Activated T-cell treated with anti-CD3 and anti-CD28 coated beads for 48 hours (primary cell): ENCODE measurements around the gene ECE1.
"Not testable (repeated sequence)": the region's sequence is repeated elsewhere in the genome, so short reads cannot be mapped to it uniquely, and the experiment has no call there.

ENCODE experiments used
- DNase-seq: peaks from one replicate; pipeline ENCODE4 v3.0.0-alpha.2; 2020; ENCODE audit warnings: low read depth

Gene ECE1

DNA sequence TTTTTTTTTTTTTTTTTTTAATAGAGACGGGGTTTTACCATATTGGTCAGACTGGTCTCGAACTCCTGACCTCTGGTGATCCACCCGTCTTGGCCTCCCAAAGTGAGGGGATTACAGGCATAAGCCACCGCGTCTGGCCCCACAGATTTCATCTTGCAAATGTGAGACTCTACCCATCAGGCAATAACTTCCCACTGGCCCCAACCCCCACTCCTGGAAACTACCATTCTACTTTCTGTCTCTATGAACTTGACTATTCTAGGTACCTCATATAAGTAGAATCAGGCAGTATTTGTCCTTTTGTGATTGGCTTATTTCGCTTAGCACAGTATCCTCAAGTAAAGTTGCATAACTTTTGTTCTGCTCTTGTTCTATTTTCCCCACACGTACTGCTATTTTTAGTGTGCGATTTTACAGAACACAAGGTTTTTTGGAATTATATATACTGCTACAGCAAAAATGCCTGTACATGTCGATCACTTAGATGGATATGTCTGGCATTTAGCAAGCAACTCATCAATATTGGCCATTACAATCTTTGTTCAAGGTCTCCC is 40.2 kb downstream of the ECE1 start:
- DNase-seq = no peak

- DNase-seq = no peak
These were observed 42.2 kb downstream of the ECE1 start for GRCh38 chr1:21247892-21248715.

DNA sequence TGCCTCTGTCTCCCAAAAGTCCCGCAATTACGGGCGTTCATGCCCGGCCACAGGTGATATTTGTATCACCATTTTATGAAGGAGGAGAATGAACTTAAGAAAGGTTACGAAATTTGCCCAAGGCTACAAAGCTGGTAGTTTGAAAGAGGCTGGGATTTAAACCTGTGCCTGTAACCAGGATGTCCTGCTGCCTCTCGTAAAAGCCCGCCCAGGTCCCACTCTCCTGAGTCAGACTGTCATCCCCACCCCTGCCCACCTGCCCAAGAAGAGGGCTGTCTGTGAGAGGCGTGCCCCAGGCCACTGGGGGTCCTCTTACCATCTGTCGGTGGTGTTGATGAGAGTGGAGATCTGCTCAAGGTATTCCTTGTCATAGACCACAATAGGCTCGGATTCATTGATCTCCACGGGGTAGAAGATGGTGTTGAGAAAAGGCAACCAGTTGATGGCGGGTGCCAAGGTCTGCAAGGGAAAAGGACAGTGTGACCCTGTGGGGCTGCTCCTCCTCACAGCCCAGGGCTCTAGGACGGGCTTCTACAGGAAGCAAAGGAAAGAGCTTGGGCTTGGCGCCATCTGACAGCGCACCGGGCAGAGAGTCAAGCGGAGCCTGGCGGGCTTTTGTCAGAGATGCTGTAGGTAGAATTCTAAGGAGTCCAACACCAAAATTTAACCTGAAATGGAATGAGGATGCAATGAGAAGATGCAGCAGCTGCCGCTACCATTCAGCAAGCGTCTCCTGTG is 43.2 kb downstream of the ECE1 start:
- no peak for DNase-seq

GRCh38 chr1:21245688-21246229 is 44.5 kb downstream of the ECE1 start:
- no peak for DNase-seq

DNA sequence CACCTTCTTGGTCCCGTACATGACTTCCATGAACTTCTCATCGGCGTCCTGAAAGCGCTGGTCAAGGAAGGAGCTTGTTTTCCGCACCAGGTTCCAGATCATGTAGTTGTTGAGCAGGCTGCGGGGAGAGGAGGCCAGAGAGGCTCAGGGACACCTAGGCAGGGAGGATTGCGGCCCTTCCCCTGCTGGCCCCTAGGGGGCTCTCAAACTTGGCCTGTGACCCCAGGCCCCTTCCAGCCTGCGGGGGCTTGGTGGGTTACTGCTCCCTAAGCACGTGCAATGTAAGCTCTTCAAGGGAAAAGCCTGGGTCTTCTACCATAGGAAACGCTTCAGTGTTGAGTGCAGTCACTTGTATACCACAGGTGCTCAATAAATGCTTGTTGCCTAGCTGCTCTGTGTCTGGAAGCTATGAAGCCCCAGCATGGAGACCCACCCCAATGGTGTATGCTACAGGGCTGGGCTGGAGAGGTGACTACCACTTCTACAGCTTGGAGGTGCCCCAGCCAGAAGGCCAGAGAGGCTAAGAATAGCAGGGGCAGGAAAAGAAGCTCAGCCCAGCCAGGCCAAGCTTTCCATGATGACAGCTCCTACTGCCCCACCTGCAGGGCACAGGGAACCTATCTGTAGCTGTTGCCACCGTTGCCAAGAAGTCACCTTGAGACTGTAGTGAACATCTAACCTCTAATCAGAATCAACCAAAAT is 45.1 kb downstream of the ECE1 start:
- no peak for DNase-seq

DNA sequence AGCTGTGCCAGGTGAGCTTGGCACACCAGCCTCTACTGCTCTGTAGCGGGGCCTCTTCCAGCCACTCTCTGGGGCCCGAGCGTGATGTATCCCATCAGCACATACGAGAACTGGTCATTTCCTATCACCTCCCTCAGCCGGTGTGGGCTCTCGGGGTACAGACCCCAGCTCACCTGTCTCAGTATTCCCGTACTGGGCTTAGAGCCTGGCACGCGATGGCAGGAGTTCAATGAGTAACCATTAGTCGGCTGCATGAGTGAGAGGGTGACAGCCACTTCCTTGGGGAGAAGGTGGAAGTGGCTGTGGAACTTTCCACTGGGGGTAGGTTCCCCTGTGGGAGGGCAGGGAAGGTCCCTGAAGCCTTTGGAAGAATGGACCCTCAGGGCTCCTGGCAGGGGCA is 46.1 kb downstream of the ECE1 start:
- no peak for DNase-seq

GRCh38 chr1:21242846-21243245 is 47.4 kb downstream of the ECE1 start:
- DNase-seq = no peak

DNA sequence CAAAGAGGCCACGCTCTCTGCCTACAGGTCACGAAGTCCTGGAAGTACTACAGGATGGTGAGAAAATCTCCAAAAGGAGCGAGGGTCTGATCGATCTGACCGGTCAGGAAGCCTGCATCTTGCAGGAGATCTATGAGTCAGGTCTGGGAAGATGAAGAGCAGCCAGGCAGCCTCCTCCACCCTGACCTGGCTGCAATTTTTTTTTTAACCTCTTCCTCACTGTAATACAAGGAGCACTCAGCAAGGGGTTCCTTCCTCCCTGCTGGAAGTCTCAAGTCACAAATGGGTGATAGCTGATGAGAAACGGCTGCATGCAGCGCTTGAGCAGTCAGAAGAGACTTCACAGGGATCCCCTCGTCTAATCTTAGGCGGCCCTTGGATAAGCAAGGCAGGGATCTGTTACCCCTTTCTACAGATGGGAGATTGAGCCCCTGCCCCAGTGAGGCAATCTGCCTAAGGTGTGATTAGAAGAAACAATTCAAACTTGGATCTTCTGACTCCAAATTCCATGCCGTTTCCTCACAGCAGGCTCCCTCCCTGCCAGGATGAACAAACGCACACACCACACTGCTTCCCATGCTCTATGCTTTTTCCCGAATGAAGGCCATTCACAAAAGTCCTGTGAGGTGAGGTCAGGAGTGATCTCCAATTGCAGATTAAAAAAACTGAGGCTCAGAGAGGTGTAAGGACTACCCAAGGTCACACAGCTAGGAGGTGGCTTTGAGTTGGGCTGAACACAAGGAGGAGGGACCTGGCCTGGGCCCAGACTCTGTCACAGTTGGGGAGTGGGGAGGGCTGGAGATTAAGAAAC is 48.3 kb downstream of the ECE1 start:
- no peak for DNase-seq

GRCh38 chr1:21240706-21241105 is 49.6 kb downstream of the ECE1 start:
- DNase-seq = no peak

DNA sequence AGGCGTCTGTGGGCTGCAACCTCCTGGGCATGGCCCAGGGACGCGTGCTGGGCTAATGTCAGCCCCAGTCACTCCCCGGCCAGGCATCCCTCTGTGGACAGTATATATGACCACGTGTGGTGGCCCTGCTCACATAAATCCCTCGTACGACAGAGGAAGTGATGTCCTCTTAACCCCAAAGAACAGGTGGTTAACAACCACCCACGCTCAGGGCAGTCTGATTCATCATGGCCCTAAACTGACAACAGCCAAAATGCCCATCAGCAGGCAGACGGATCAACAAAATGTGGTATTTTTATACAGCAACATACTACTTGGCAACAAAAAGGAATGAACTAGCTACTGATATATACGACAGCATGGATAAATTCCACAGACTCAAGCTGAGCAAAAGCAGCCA is 51.0 kb downstream of the ECE1 start:
- no peak for DNase-seq

DNA sequence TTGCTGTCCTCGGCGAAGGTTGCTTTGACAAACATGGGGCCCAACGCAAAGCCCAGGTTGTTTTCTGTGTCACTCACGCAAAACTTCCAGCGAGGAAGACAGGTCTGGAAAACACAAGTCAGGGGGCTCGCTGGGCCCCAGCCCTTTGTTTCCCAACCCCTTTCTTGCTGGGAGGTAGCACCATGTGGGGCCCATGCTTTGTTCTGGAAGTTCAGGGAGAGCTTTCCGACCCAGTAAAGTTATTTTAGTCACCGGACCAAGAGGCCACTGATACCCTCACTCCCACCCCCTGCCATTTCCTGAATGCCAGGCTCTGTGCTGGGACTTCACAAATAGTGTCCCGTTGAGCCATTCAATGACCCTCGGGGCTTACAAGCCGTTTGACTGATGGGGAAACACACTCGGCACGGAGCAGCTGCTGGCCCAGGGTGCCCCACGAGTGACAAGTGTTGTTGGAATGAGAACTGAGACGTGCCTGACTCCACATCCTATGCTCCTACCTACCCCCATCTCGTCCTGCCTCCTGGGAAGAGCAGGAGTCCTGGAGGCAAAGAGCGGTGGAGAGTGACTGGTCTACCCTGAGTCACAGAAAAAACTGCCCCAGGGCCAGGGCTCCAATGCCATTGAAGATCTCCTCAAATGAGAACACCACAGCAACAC is 52.0 kb downstream of the ECE1 start:
- DNase-seq = no peak

DNA sequence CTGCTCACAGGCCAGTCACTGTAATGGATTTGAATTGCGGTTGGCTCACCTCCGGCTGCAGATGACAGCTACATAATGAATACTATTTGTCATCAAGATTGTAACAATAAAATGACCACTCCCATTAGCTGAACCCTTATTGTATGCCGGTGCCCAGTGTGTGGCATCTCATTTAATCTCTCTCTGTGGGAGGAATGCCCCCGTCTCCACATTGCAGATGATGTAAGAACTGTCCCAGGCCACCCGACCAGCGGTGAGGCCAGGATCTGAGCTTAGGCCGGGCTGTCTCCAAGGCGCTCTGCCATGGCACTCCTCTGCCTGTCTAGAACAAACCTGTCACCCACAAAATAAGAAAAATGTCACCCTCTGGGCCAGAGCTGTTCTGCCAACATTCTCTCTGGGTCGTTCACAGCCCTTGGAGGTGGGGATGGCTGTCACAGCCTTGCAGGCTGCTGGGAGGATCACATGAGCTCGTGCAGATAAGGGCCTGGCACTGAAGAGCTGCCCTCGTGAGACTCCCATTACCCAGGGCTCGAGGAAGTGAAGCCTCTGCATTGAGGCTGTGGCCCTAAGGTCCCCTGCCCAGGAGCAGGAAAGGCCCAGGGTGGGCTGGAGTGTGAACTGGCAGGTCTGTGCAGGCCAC is 52.7 kb downstream of the ECE1 start:
- no peak for DNase-seq

DNA sequence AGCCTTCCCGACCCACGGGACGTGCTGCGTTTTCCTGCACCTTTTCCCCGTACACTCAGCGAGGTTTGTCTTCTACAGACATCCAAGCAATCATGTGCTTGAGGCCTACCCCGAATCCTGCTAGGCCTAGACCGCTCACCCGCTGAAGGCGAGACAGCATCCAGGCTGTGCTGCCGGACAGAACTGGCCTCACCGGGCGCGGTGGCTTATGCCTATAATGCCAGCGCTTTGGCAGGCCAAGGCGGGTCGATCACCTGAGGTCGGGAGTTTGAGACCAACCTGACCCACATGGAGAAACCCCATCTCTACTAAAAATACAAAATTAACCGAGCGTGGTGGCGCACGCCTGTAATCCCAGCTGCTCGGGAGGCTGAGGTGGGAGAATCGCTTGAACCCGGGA is 54.1 kb downstream of the ECE1 start:
- no peak for DNase-seq

DNA sequence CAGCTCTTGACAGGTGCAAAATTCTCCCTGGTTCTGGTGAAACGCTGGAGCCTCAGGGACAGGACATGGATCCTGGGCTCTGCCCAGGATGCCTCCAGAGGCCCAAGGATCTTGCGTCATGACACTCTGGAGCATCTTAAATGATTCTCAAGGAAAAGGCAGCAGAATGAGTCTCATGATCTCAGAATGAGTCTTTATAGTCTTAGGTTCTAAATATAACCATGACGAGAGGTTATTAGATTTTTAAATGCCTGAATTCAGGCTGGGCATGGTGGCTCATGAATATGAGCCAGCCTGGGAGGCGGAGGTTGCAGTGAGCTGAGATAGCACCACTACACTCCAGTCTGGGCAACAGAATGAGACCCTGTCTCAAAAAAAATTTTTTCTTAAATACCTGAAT is 55.5 kb downstream of the ECE1 start:
- no peak for DNase-seq

GRCh38 chr1:21233490-21233889 is 56.8 kb downstream of the ECE1 start:
- DNase-seq = no peak

DNA sequence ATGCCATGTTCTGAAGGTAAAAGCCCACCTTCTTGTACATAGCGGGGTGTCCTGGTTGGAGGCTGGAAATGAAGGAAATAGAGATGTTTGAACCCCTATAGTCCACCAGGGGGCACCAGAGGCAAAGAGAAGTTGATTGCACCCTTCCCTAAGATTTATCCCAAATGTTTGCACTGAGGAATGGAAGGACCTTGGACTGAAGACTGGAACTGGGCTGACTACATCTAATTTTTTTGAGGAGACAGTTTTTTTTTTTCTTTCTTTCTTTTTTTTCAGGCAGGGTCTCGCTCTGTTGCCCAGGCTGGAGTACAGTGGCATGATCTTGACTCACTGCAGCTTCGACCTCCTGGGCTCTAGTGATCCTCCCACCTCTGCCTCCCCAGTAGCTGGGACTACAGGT is 58.2 kb downstream of the ECE1 start:
- no peak for DNase-seq

DNA sequence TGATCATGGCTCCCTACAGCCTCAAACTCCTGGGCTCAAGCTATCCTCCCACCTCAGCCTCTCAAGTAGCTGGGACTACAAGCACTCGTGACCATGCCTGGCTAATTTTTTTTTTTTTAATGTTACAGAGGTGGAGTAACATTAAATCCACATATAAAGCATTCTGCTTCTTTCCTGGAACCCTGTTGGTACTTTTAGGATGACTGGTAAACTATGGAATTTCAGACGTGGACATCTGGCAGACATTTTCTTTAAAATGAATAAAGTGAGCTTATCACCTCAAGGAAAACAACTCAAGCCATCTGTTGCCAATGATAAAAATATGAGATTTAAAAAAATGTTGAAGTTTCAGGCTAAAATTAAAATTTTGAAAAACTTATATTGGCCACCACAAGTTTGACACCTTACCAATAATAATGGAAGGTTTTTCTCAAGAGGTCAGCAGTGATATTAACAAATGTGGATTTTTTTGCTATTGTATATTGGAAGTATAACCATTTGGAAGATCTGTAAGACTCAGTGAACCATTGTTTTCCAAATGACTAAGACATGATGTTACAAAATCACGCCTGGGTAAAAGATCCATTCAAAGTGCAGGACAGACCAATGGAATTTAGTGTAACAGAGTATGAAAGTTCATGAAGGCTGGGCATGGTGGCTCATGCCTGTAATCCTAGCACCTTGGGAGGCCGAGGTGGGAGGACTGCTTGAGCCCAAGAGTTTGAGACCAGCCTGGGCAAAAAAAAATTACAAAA is 60.8 kb downstream of the ECE1 start:
- no peak for DNase-seq

GRCh38 chr1:21228224-21228623 is 62.0 kb downstream of the ECE1 start:
- DNase-seq = not testable (repeated sequence)

DNA sequence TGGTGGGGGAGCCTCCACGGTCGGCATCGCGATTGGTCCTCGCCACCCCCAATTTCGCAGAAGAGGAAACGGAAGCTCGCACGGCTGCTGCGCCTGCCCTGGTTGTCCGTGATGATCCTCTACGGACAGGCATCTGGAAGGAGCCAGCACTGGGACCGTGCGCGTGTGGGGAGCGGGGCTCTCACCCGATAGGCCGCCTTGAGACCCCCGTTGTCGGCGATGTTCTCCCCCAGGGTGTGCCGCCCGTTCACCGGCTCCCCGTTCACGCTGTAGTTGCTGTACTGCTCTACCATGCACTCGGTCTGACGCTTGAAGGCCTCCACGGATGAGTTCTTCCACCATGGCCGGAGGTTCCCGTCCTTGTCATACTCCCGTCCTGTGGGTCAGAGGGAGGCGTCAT is 65.2 kb downstream of the ECE1 start:
- no peak for DNase-seq

DNA sequence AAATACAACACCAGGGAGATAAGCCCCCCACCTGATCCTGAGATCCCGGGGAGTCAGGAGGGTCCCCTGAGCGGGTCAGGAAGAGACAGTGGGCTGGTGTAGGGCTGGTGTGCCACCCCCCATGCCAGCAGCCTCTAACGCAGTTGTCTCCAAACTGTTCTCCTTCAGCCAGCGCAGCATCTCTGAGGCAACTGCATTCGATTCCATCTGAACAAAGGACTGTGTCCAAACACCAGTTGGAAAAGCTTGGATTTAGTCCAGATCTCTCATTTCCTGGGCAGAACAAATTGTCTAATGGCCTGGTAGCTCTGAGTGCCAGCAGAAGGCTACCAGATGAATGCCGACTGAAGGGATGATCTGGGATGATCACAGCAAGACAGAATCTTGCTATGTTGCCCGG is 69.4 kb downstream of the ECE1 start:
- DNase-seq = no peak
